Loucy (cell line): ENCODE results near the gene PCLO.

Experiments
- H2AFZ ChIP-seq: fragments of 200-600 bp; sonication (generic); 2 replicates; pipeline ENCODE4 v1.6.0; 2016; ENCODE audit warnings: antibody characterized with exemption, mild to moderate bottlenecking, low read length, moderate library complexity
- H3F3A ChIP-seq: fragments of 200-600 bp; 2 replicates; pipeline ENCODE4 v1.6.0; 2016; ENCODE audit warnings: antibody characterized with exemption, low read depth, mild to moderate bottlenecking
- H3K27me3 ChIP-seq: fragments of 200-600 bp; sonication (generic); 2 replicates; pipeline ENCODE4 v1.6.1; 2014; ENCODE audit warnings: low read length, mild to moderate bottlenecking; ENCODE audit not compliant: insufficient read depth, poor library complexity, severe bottlenecking
- H3K36me3 ChIP-seq: fragments of 200-600 bp; sonication (generic); 2 replicates; pipeline ENCODE4 v1.6.1; 2016; ENCODE audit warnings: low read length; ENCODE audit not compliant: insufficient read depth
- H3K4me1 ChIP-seq: fragments of 200-600 bp; sonication (generic); 2 replicates; pipeline ENCODE4 v1.5.1; 2014; ENCODE audit warnings: low read length, mild to moderate bottlenecking; ENCODE audit not compliant: insufficient read depth, poor library complexity, severe bottlenecking
- H3K4me2 ChIP-seq: fragments of 200-600 bp; sonication (generic); 2 replicates; pipeline ENCODE4 v1.6.0; 2014; ENCODE audit warnings: antibody characterized with exemption, low read length, low read depth, mild to moderate bottlenecking; ENCODE audit not compliant: poor library complexity, severe bottlenecking
- H3K4me3 ChIP-seq: fragments of 200-600 bp; sonication (generic); 2 replicates; pipeline ENCODE4 v1.5.1; 2014; ENCODE audit warnings: low read length, mild to moderate bottlenecking, mixed read lengths; ENCODE audit not compliant: poor library complexity, severe bottlenecking
- H3K79me2 ChIP-seq: fragments of 200-600 bp; sonication (generic); 2 replicates; pipeline ENCODE4 v1.6.1; 2014; ENCODE audit warnings: low read length; ENCODE audit not compliant: insufficient read depth
- H3K9ac ChIP-seq: fragments of 200-600 bp; sonication (generic); 2 replicates; pipeline ENCODE4 v1.6.0; 2014; ENCODE audit warnings: mild to moderate bottlenecking, low read depth, low read length, moderate library complexity; ENCODE audit not compliant: poor library complexity, severe bottlenecking
- H3K9me2 ChIP-seq: fragments of 200-600 bp; sonication (generic); replicated peaks from 2 replicates; pipeline ENCODE4 v1.6.1; 2016; ENCODE audit warnings: low read depth, low read length, mixed read lengths
- H3K9me3 ChIP-seq: fragments of 200-600 bp; sonication (generic); 2 replicates; pipeline ENCODE4 v1.6.1; 2014; ENCODE audit warnings: mild to moderate bottlenecking, antibody characterized with exemption, low read length, low read depth; ENCODE audit not compliant: insufficient read depth
- H4K20me1 ChIP-seq: fragments of 200-600 bp; sonication (generic); 2 replicates; pipeline ENCODE4 v1.6.0; 2014; ENCODE audit warnings: antibody characterized with exemption, low read length, mild to moderate bottlenecking; ENCODE audit not compliant: insufficient read depth, poor library complexity, severe bottlenecking
- CTCF ChIP-seq: fragments of 200-600 bp; sonication (generic); conservative IDR thresholded peaks from 2 replicates; pipeline ENCODE4 v1.5.1; 2014; ENCODE audit warnings: mild to moderate bottlenecking, antibody characterized with exemption, low read length
- EZH2phosphoT487 ChIP-seq: fragments of 200-600 bp; IDR thresholded peaks from 2 replicates; pipeline ENCODE4 v1.6.1; 2018; ENCODE audit warnings: antibody characterized with exemption, mild to moderate bottlenecking, moderate library complexity, borderline replicate concordance

PCLO gene

GRCh38 chr7:82886324-82886723, 276.4 kb downstream of the PCLO start:
- H3K9ac ChIP-seq: no peak overlapping the region
- no peaks in the 10 kb centered on the region for H3F3A ChIP-seq
- no peaks in the 10 kb centered on the region for H3K36me3 ChIP-seq
- no peaks in the 10 kb centered on the region for H3K27me3 ChIP-seq
- no peak overlapping the region for H2AFZ ChIP-seq
- H3K4me3 ChIP-seq: no peak overlapping the region
- no peak for TF ChIP-seq EZH2phosphoT487
- no peak for TF ChIP-seq CTCF
- no peaks in the 10 kb centered on the region for H3K9me2 ChIP-seq
- H3K79me2 ChIP-seq: no peaks in the 10 kb centered on the region
- H4K20me1 ChIP-seq: no peaks in the 10 kb centered on the region
- H3K4me1 ChIP-seq: no peaks in the 10 kb centered on the region
- no peak overlapping the region for H3K4me2 ChIP-seq
- no peaks in the 10 kb centered on the region for H3K9me3 ChIP-seq

GRCh38 chr7:82865856-82866255, 296.8 kb downstream of the PCLO start:
- Histone ChIP-seq H3K4me2 (no peak overlapping the region), H3K36me3 (no peaks in the 10 kb centered on the region), H3K4me3 (no peak overlapping the region), H3K9me3 (no peaks in the 10 kb centered on the region), H2AFZ (no peak overlapping the region), H3K79me2 (no peaks in the 10 kb centered on the region), H3K4me1 (no peaks in the 10 kb centered on the region), H4K20me1 (no peaks in the 10 kb centered on the region), H3F3A (no peaks in the 10 kb centered on the region), H3K27me3 (no peaks in the 10 kb centered on the region), H3K9ac (no peak overlapping the region), H3K9me2 (no peaks in the 10 kb centered on the region)
- TF ChIP-seq CTCF (no peak), EZH2phosphoT487 (no peak)

GRCh38 chr7:82859106-82859850, 303.4 kb downstream of the PCLO start:
- Histone ChIP-seq H3K4me2 (no peak overlapping the region), H3K4me3 (no peak overlapping the region), H4K20me1 (no peaks in the 10 kb centered on the region), H3K27me3 (no peaks in the 10 kb centered on the region), H3K4me1 (no peaks in the 10 kb centered on the region), H3K36me3 (no peaks in the 10 kb centered on the region), H3K79me2 (no peaks in the 10 kb centered on the region), H3K9me3 (no peaks in the 10 kb centered on the region), H3K9me2 (no peaks in the 10 kb centered on the region), H3F3A (no peaks in the 10 kb centered on the region), H2AFZ (no peak overlapping the region), H3K9ac (no peak overlapping the region)
- TF ChIP-seq EZH2phosphoT487: no peak
- no peak for TF ChIP-seq CTCF
